Right forelimb (tissue), 1 donor: ENCODE results near the gene MKRN3.
"Not testable (repeated sequence)": the region's sequence is repeated elsewhere in the genome, so short reads cannot be mapped to it uniquely, and the experiment has no call there.

ENCODE experiments used
- DNase-seq: peaks from one replicate; pipeline ENCODE4 v3.0.0-alpha.2; 2018

Gene MKRN3

DNA sequence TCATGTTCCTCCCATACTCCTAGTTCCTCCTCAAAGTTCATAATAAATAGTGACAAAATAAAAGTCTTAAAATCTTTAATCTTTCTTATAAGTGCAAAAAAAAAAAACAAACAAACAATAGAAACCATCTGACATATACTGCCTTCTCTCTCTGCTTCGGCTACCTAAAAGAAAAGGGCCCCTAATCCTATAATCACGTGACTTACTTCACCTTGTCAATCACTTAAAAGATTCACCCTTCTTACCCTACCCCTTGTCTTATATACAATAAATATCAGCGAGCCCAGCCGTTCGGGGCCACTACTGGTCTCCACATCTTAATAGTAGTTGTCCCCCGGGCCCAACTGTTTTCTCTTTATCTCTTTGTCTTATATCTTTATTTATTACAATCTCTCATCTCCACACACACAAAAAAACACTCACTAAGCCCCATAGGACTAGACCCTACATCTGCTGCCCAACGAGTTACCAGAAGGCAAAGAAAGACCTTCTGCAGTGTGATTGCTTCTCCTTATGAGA, 28.8 kb downstream of the MKRN3 start:
- DNase-seq, result no peak

DNA sequence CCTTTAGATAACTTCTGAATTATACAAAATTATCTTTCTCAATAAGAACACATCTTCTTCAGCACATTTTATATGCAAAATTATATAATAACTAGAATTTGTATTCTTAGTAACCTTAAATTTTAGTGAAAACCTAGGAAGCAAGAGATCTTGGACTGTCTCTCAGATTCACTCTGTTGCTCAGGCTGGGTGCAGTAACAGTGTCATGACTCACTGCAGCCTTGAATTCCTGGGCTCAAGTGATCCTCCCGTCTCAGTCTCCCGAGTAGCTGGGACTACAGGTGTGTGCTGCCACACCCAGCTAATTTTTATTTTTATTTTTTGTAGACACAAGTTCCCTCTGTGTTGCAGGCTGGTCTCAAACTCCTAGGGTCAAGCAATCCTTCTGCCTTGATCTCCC, 29.9 kb downstream of the MKRN3 start:
- no peak for DNase-seq

DNA sequence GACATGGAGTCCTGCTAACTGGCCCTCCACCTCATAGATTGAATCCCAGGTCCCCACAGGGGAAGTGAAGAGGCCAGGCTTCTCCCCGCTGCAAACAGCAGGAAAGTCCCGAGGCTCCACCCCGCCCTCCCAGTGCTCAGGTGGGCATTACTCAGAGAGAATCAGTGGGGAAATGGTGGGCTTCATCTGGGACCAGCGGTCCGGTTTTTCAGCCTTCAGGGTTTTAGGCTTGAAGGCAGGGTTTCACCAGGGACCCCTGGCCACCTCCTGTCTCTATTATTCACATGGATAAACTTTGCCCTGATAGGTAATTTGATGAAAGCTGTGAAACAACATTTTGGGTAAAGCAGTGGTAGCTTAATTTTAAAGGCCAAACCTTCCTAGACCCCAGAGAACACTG, 31.3 kb downstream of the MKRN3 start:
- no peak for DNase-seq

DNA sequence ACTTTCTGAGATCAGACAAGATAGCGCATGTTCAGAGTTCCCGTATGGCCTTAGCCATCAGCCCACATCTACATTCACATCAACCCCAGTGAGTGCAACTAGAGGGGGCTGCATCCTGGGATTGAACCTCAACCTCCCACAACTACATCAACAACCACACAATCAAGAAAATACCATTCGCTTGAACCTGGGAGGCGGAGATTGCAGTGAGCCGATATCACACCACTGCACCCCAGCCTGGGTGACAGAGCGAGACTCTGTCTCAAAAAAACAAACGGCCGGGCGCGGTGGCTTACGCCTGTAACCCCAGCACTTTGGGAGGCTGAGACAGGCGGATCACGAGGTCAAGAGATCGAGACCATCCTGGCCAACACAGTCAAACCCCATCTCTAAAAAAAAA, 31.8 kb downstream of the MKRN3 start:
- DNase-seq, result not testable (repeated sequence)

DNA sequence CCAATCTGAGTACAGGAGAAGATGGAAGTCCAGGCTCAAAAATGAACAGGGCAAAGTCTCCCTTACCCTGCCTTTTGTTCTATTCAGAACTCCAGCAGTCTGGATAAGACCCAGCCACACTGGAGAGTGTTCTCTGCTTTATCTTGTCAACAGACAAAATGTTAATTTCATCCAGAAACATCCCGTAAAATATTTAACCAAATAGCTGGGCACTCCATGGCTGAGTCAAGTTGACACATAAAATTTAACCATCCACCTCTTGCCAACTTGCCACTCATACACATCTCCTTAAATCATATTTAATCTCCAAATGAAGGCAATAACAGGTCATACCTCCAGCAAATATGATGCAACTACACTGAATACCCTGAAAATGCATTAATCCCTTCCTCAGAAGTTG, 33.6 kb downstream of the MKRN3 start:
- DNase-seq, result no peak

DNA sequence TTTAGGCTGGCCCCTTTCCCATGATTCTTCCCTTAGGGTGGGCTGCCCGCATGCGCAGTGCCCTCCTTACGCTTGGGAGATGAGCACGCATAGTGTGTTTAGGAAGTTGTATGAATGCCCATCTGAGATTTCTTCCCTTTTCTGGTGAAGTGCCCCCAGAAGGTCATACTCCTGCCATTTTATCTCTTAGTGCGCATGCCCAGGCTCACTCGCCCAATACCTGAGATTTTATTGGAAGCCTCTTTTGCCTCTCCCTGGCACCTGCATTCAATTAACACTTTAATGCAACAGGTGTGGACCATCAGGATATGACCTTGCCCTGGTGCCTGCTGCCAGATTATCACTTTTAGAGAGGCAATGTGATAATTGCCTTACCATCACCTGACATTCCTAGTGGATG, 36.6 kb downstream of the MKRN3 start:
- DNase-seq, result no peak

DNA sequence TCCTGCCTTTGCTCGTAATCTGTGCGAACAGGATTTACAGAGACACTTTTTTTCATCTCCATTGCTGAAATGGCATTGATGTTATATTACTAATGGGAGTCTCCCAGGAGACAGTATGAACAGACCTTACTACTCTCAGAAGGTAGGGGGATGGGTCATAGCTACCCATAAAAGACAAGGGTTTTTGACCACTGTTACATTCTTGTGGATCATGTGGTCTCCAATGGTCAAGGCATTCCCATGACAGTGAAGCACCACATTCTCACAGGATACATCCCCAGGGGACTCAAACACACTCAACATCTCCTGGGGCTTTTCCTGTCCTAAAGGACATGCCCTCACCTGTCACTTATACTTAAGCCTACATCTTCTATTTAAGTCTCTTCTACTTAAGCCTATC, 40.8 kb downstream of the MKRN3 start:
- DNase-seq, result no peak

DNA sequence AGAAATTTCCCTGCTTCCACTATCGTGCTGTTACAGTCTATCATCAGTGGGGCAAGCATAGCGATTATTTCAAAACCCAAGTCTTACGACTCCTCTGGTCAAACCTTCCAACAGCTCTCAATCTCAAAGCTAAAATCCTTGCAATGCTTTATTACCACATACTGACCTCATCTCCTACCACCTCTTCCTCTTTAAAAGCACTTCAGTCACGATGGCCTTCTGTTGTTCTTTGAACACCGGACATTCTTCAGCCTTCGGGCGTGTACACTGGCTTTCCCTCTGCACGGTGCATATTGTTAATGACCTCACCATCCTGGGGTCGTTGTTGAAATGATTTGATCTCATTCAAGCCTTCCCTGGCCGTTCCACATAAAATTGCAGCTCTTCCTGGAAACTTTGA, 51.1 kb downstream of the MKRN3 start:
- DNase-seq, result no peak
